GM23248 (cell line): Measurements from ENCODE around the gene ANKRD31. TPM values are rescaled to one million over a fixed set of nuclear protein-coding genes. Genes with fewer than 3 reads are reported as not detected.
A peak's percentile ranks its signal among the peaks of the same experiment; 100 is the strongest.
"Not testable (repeated sequence)": the region's sequence is repeated elsewhere in the genome, so short reads cannot be mapped to it uniquely, and the experiment has no call there.

ENCODE experiments used
- DNase-seq: peaks from one replicate; pipeline ENCODE4 v3.0.0-alpha.2; 2015
- H2AFZ ChIP-seq: fragments of 200-600 bp; sonication (generic); 2 replicates; pipeline ENCODE4 v1.6.1; 2016; ENCODE audit warnings: antibody characterized with exemption
- H3F3A ChIP-seq: fragments of 200-600 bp; sonication (generic); 2 replicates; pipeline ENCODE4 v1.6.1; 2016; ENCODE audit warnings: mild to moderate bottlenecking, antibody characterized with exemption, mixed run types; ENCODE audit not compliant: insufficient read depth
- H3K27ac ChIP-seq: fragments of 200-600 bp; sonication (generic); 2 replicates; pipeline ENCODE4 v1.5.1; 2016; ENCODE audit warnings: mild to moderate bottlenecking
- H3K27me3 ChIP-seq: fragments of 200-600 bp; sonication (generic); replicated peaks from 2 replicates; pipeline ENCODE4 v1.6.1; 2016; ENCODE audit warnings: mild to moderate bottlenecking; ENCODE audit not compliant: insufficient read depth
- H3K36me3 ChIP-seq: fragments of 200-600 bp; sonication (generic); 2 replicates; pipeline ENCODE4 v1.6.1; 2016; ENCODE audit warnings: low read depth, mild to moderate bottlenecking
- H3K4me1 ChIP-seq: fragments of 200-600 bp; sonication (generic); 2 replicates; pipeline ENCODE4 v1.6.1; 2016; ENCODE audit warnings: mild to moderate bottlenecking; ENCODE audit not compliant: insufficient read depth
- H3K4me2 ChIP-seq: fragments of 200-600 bp; sonication (generic); one replicate; pipeline ENCODE4 v1.6.1; 2016; ENCODE audit warnings: mild to moderate bottlenecking; ENCODE audit not compliant: unreplicated experiment
- H3K4me3 ChIP-seq: fragments of 200-600 bp; sonication (generic); 2 replicates; pipeline ENCODE4 v1.5.1; 2016; ENCODE audit warnings: mild to moderate bottlenecking
- H3K79me2 ChIP-seq: fragments of 200-600 bp; sonication (generic); 2 replicates; pipeline ENCODE4 v1.6.1; 2016; ENCODE audit warnings: mild to moderate bottlenecking; ENCODE audit not compliant: insufficient read depth
- H3K9ac ChIP-seq: fragments of 200-600 bp; sonication (generic); 2 replicates; pipeline ENCODE4 v1.6.1; 2016; ENCODE audit warnings: mild to moderate bottlenecking
- H3K9me2 ChIP-seq: fragments of 200-600 bp; sonication (generic); 2 replicates; pipeline ENCODE4 v1.6.1; 2016; ENCODE audit warnings: mixed run types, mild to moderate bottlenecking, moderate library complexity; ENCODE audit not compliant: insufficient read depth
- H3K9me3 ChIP-seq: fragments of 200-600 bp; sonication (generic); one replicate; pipeline ENCODE4 v1.6.1; 2017; ENCODE audit warnings: low read depth
- H4K20me1 ChIP-seq: fragments of 200-600 bp; sonication (generic); 2 replicates; pipeline ENCODE4 v1.6.0; 2016; ENCODE audit not compliant: insufficient read depth
- EZH2 ChIP-seq: fragments of 200-600 bp; sonication (generic); IDR thresholded peaks from 2 replicates; pipeline ENCODE4 v1.6.1; 2018; ENCODE audit warnings: antibody characterized with exemption, mild to moderate bottlenecking; ENCODE audit not compliant: insufficient read depth, poor library complexity, severe bottlenecking
- EZH2phosphoT487 ChIP-seq: fragments of 200-600 bp; sonication (generic); IDR thresholded peaks from 2 replicates; pipeline ENCODE4 v1.6.1; 2018; ENCODE audit warnings: antibody characterized with exemption, moderate library complexity, mild to moderate bottlenecking, low read depth; ENCODE audit not compliant: insufficient read depth
- WGBS, 2 experiments: methylation state at CpG; one replicate each; pipeline ENCODE4 v1.1.6; 2015 to 2017; ENCODE audit warnings: low lambda C conversion rate in 2 of 2, low coverage in 1 of 2; ENCODE audit errors: missing lambda C conversion rate in 2 of 2; 5-methylcytosine and 5-hydroxymethylcytosine counted together
- in situ Hi-C: fragments of 300-500 bp; cut with MboI; formaldehyde crosslinking; loops from 2 replicates; pipeline ENCODE4 v1.15.0; 2020
- polyA plus RNA-seq: library from polyadenylated mRNA; unstranded; fragments of >200 nt; fragmentation: Nextera tagmentation; extraction: Ambion mirVana; gene quantifications from 2 replicates; pipeline ENCODE4 v1.2.1, GENCODE V29; 2016
- total RNA-seq: library from RNA; depleted of rRNA; stranded (reverse); fragments of >200 nt; shearing (Covaris generic); gene quantifications from 2 replicates; pipeline ENCODE4 v1.2.3, GENCODE V29; 2014

ANKRD31 gene
- total and polyA plus RNA-seq, 2 experiments from 2014 or later: not detected

- no peak for TF ChIP-seq EZH2
- TF ChIP-seq EZH2phosphoT487: no peak
- Histone ChIP-seq H3K4me2 (no peak overlapping the region), H3K79me2 (no peaks in the 10 kb centered on the region), H3K9me3 (no peaks in the 10 kb centered on the region), H4K20me1 (no peaks in the 10 kb centered on the region), H3K36me3 (no peaks in the 10 kb centered on the region), H3K27ac (no peak overlapping the region), H3K4me3 (no peak overlapping the region), H2AFZ (no peak overlapping the region), H3K27me3 (no peaks in the 10 kb centered on the region; the same call in 1 of the 2 replicates), H3F3A (no peaks in the 10 kb centered on the region), H3K9ac (no peak overlapping the region), H3K4me1 (no peaks in the 10 kb centered on the region), H3K9me2 (no peaks in the 10 kb centered on the region)
- in situ Hi-C loops: no loop called here
- no peak for DNase-seq
- WGBS, 2 experiments: 46 to 64% methylated on average over 1 of the region's 1 CpG
These were observed 127.6 kb downstream of the ANKRD31 start for GRCh38 chr5:75108931-75109596.

GRCh38 chr5:75108515-75108914 lies 128.2 kb downstream of the ANKRD31 start:
- H3K27me3 ChIP-seq: no peaks in the 10 kb centered on the region; the same call in 1 of the 2 replicates
- H3K9me3 ChIP-seq: no peaks in the 10 kb centered on the region
- no peak for DNase-seq
- no peak overlapping the region for H2AFZ ChIP-seq
- in situ Hi-C loops: no loop called here
- no peaks in the 10 kb centered on the region for H3K36me3 ChIP-seq
- no peaks in the 10 kb centered on the region for H3K9me2 ChIP-seq
- H3K27ac ChIP-seq: no peak overlapping the region
- H3K4me1 ChIP-seq: no peaks in the 10 kb centered on the region
- no peaks in the 10 kb centered on the region for H3K79me2 ChIP-seq
- no peaks in the 10 kb centered on the region for H4K20me1 ChIP-seq
- no peak overlapping the region for H3K4me2 ChIP-seq
- no peak for TF ChIP-seq EZH2phosphoT487
- no peak for TF ChIP-seq EZH2
- no peak overlapping the region for H3K9ac ChIP-seq
- 61 to 71% methylated on average over 2 of the region's 2 CpGs for WGBS, 2 experiments
- no peak overlapping the region for H3K4me3 ChIP-seq
- no peaks in the 10 kb centered on the region for H3F3A ChIP-seq

- H3K4me2 ChIP-seq, H3F3A ChIP-seq, H3K27ac ChIP-seq, H3K4me3 ChIP-seq, H3K27me3 ChIP-seq, H3K79me2 ChIP-seq, H4K20me1 ChIP-seq, H3K9me2 ChIP-seq, H3K9me3 ChIP-seq, H3K36me3 ChIP-seq, H2AFZ ChIP-seq, H3K9ac ChIP-seq, H3K4me1 ChIP-seq, in situ Hi-C loops: not testable (repeated sequence)
- peak; percentile 3 for DNase-seq
- WGBS, 2 experiments: 45 to 49% methylated on average over 3 of the region's 3 CpGs
These were observed 140.7 kb downstream of the ANKRD31 start for GRCh38 chr5:75095956-75096355.

- DNase-seq: peak; percentile 25
- TF ChIP-seq EZH2phosphoT487 (no peak), EZH2 (no peak)
- H3K9me3 ChIP-seq: no peaks in the 10 kb centered on the region
- no peaks in the 10 kb centered on the region for H3K4me1 ChIP-seq
- H4K20me1 ChIP-seq: no peaks in the 10 kb centered on the region
- no peak overlapping the region for H3K27ac ChIP-seq
- H3F3A ChIP-seq: no peaks in the 10 kb centered on the region
- no peak overlapping the region for H2AFZ ChIP-seq
- H3K36me3 ChIP-seq: no peaks in the 10 kb centered on the region
- 74 to 91% methylated on average over 3 of the region's 3 CpGs for WGBS, 2 experiments
- H3K79me2 ChIP-seq: no peaks in the 10 kb centered on the region
- in situ Hi-C loops: no loop called here
- H3K9me2 ChIP-seq: no peaks in the 10 kb centered on the region
- H3K27me3 ChIP-seq: no peaks in the 10 kb centered on the region
- H3K4me2 ChIP-seq: no peak overlapping the region
- no peak overlapping the region for H3K9ac ChIP-seq
- H3K4me3 ChIP-seq: no peak overlapping the region
These were observed 145.1 kb downstream of the ANKRD31 start for GRCh38 chr5:75091597-75091996.

- no peaks in the 10 kb centered on the region for H3K4me1 ChIP-seq
- H3K36me3 ChIP-seq: no peaks in the 10 kb centered on the region
- TF ChIP-seq EZH2phosphoT487: no peak
- no peak for TF ChIP-seq EZH2
- no peak overlapping the region for H2AFZ ChIP-seq
- no peak overlapping the region for H3K4me3 ChIP-seq
- 59% methylated on average over 1 of the region's 1 CpG for WGBS, 2 experiments
- H3K27me3 ChIP-seq: no peaks in the 10 kb centered on the region
- no peaks in the 10 kb centered on the region for H3K9me3 ChIP-seq
- in situ Hi-C loops: no loop called here
- no peak overlapping the region for H3K4me2 ChIP-seq
- H3K9me2 ChIP-seq: no peaks in the 10 kb centered on the region
- H3K9ac ChIP-seq: no peak overlapping the region
- no peaks in the 10 kb centered on the region for H4K20me1 ChIP-seq
- no peaks in the 10 kb centered on the region for H3K79me2 ChIP-seq
- no peak for DNase-seq
- H3F3A ChIP-seq: no peaks in the 10 kb centered on the region
- no peak overlapping the region for H3K27ac ChIP-seq
These were observed 147.0 kb downstream of the ANKRD31 start for GRCh38 chr5:75089662-75090061.
